ENCODE data around the gene COPS7B. TPM values are rescaled to one million over a fixed set of nuclear protein-coding genes. Genes with fewer than 3 reads are reported as not detected.

COPS7B gene
- total RNA-seq, 2 experiments from 2014 or later, result 27.6 to 29.9 TPM

- Mint-ChIP-seq H3K4me1 (ENCODE audit: low read depth) (peaks cover 34% of the 10 kb centered on the region), H3K27ac (no peak overlapping the region), H3K4me3 (no peak overlapping the region), H3K36me3 (ENCODE audit: low read depth) (peaks cover 72% of the 10 kb centered on the region), H3K27me3 (no peaks in the 10 kb centered on the region), H3K9me3 (no peaks in the 10 kb centered on the region)
- intact Hi-C loops (cut with DNase I, micrococcal nuclease), result no loop called here
- Histone ChIP-seq H3K27me3 (ENCODE audit: control insufficient read depth in 1 of 2, insufficient read depth in 2 of 2, low read length in 2 of 2) (no peaks in the 10 kb centered on the region), H3K4me1 (ENCODE audit: insufficient read depth, low read length) (peaks cover 13% of the 10 kb centered on the region), H3K27ac (ENCODE audit: low read depth in 1 of 2, low read length in 2 of 2) (no peak overlapping the region), H3K9me3 (ENCODE audit: control insufficient read depth in 1 of 2, insufficient read depth in 1 of 2, low read length in 2 of 2) (no peaks in the 10 kb centered on the region), H3K4me3 (ENCODE audit: low read length) (no peak overlapping the region), H3K36me3 (ENCODE audit: insufficient read depth, low read length) (peaks cover 66% of the 10 kb centered on the region)
- POLR2A ChIA-PET, result no interaction called here
- no peak for DNase-seq
- CTCF ChIA-PET, result no interaction called here
- no peak for ATAC-seq (ENCODE audit: poor library complexity)
- TF ChIP-seq CTCF (IDR thresholded peaks at IDR 0.05), result no peak
These were observed 4.9 kb downstream of the COPS7B start for GRCh38 chr2:231791107-231791506.

DNA sequence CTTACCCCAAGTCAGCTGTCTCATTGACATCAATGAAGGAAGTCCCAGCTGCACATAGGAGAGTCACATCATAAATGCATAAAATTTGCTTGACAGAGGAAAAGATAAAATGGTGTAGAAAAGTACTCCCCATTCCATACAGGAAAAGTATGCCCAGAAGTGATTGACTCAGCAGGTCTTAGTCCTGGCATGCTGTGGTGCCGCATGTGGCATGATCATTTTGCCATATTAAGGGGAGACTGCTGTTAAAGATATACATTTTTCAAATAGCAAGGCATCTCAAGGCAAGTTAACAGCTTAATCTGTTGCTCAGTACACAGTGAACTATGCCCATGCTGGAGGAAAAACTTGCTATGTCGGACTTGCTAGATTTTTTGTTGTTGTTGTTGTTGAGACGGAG, 8.1 kb downstream of the COPS7B start:
- peaks cover 12% of the 10 kb centered on the region for H3K4me1 Mint-ChIP-seq (ENCODE audit: low read depth)
- CTCF ChIA-PET, result interaction anchor here (0.6 kb wide), 1 partner anchor 392 kb away, joined by 3 read pairs; no protein-coding TSS in a partner anchor
- ATAC-seq (ENCODE audit: poor library complexity) (no peak), DNase-seq (no peak)
- H3K4me1 ChIP-seq (ENCODE audit: insufficient read depth, low read length), result no peaks in the 10 kb centered on the region
- no peaks in the 10 kb centered on the region for H3K9me3 Mint-ChIP-seq
- no peak overlapping the region for H3K4me3 Mint-ChIP-seq
- no peak overlapping the region for H3K27ac ChIP-seq (ENCODE audit: low read depth in 1 of 2, low read length in 2 of 2)
- TF ChIP-seq CTCF (IDR thresholded peaks at IDR 0.05), result no peak
- H3K27ac Mint-ChIP-seq, result no peak overlapping the region
- H3K9me3 ChIP-seq (ENCODE audit: control insufficient read depth in 1 of 2, insufficient read depth in 1 of 2, low read length in 2 of 2), result no peaks in the 10 kb centered on the region
- peaks cover 92% of the 10 kb centered on the region for H3K36me3 Mint-ChIP-seq (ENCODE audit: low read depth)
- peaks cover 81% of the 10 kb centered on the region for H3K36me3 ChIP-seq (ENCODE audit: insufficient read depth, low read length)
- H3K27me3 ChIP-seq (ENCODE audit: control insufficient read depth in 1 of 2, insufficient read depth in 2 of 2, low read length in 2 of 2), result no peaks in the 10 kb centered on the region
- intact Hi-C loops (cut with DNase I, micrococcal nuclease), result no loop called here
- POLR2A ChIA-PET, result no interaction called here
- H3K27me3 Mint-ChIP-seq, result no peaks in the 10 kb centered on the region
- no peak overlapping the region for H3K4me3 ChIP-seq (ENCODE audit: low read length)

- CTCF ChIA-PET, result no interaction called here
These were observed 9.5 kb downstream of the COPS7B start for GRCh38 chr2:231795525-231796327.

More at GRCh38 chr2:231795525-231796327, 9.5 kb downstream of the COPS7B start:
- H3K4me1 ChIP-seq (ENCODE audit: insufficient read depth, low read length), result no peaks in the 10 kb centered on the region
- no peaks in the 10 kb centered on the region for H3K9me3 Mint-ChIP-seq
- H3K36me3 ChIP-seq (ENCODE audit: insufficient read depth, low read length), result peaks cover 79% of the 10 kb centered on the region
- DNase-seq (no peak), ATAC-seq (ENCODE audit: poor library complexity) (no peak)
- H3K27me3 Mint-ChIP-seq, result no peaks in the 10 kb centered on the region
- peaks cover 95% of the 10 kb centered on the region for H3K36me3 Mint-ChIP-seq (ENCODE audit: low read depth)
- H3K27ac Mint-ChIP-seq, result no peak overlapping the region
- no peak overlapping the region for H3K27ac ChIP-seq (ENCODE audit: low read depth in 1 of 2, low read length in 2 of 2)
- POLR2A ChIA-PET, result no interaction called here
- no peak for TF ChIP-seq CTCF (IDR thresholded peaks at IDR 0.05)
- intact Hi-C loops (cut with DNase I, micrococcal nuclease), result no loop called here
- H3K4me3 Mint-ChIP-seq, result no peak overlapping the region
- H3K9me3 ChIP-seq (ENCODE audit: control insufficient read depth in 1 of 2, insufficient read depth in 1 of 2, low read length in 2 of 2), result no peaks in the 10 kb centered on the region
- no peak overlapping the region for H3K4me3 ChIP-seq (ENCODE audit: low read length)
- H3K27me3 ChIP-seq (ENCODE audit: control insufficient read depth in 1 of 2, insufficient read depth in 2 of 2, low read length in 2 of 2), result no peaks in the 10 kb centered on the region
- H3K4me1 Mint-ChIP-seq (ENCODE audit: low read depth), result peaks cover 12% of the 10 kb centered on the region
